ENCODE results near the gene AGAP1. TPM values are rescaled to one million over a fixed set of nuclear protein-coding genes. Genes with fewer than 3 reads are reported as not detected.

AGAP1 gene
- total RNA-seq, 1 donor = 12.3 TPM

GRCh38 chr2:236083934-236084333, 590.1 kb downstream of the AGAP1 start:
- TF ChIP-seq CTCF (IDR thresholded peaks at IDR 0.05; ENCODE audit: insufficient read depth, low read length) = no peak
- no peak overlapping the region for H3K4me3 ChIP-seq (ENCODE audit: low read depth, low read length)
- no peak for DNase-seq (ENCODE audit: low read depth)

- no peak overlapping the region for H3K4me3 ChIP-seq (ENCODE audit: low read depth, low read length)
- DNase-seq (ENCODE audit: low read depth) = no peak
These were observed 591.4 kb downstream of the AGAP1 start for GRCh38 chr2:236085211-236085610.

GRCh38 chr2:236085647-236086046, 591.8 kb downstream of the AGAP1 start:
- H3K4me3 ChIP-seq (ENCODE audit: low read depth, low read length) = no peak overlapping the region
- no peak for DNase-seq (ENCODE audit: low read depth)
- TF ChIP-seq CTCF (IDR thresholded peaks at IDR 0.05; ENCODE audit: insufficient read depth, low read length) = no peak

More at GRCh38 chr2:236085211-236085610, 591.4 kb downstream of the AGAP1 start:
- TF ChIP-seq CTCF (IDR thresholded peaks at IDR 0.05; ENCODE audit: insufficient read depth, low read length) = no peak

- DNase-seq (ENCODE audit: low read depth) = no peak
- H3K4me3 ChIP-seq (ENCODE audit: low read depth, low read length) = no peak overlapping the region
- TF ChIP-seq CTCF (IDR thresholded peaks at IDR 0.05; ENCODE audit: insufficient read depth, low read length) = no peak
These were observed 592.6 kb downstream of the AGAP1 start for GRCh38 chr2:236086403-236086970.

GRCh38 chr2:236086971-236087465, 593.2 kb downstream of the AGAP1 start:
- TF ChIP-seq CTCF (IDR thresholded peaks at IDR 0.05; ENCODE audit: insufficient read depth, low read length) = no peak
- no peak for DNase-seq (ENCODE audit: low read depth)
- no peak overlapping the region for H3K4me3 ChIP-seq (ENCODE audit: low read depth, low read length)

GRCh38 chr2:236088368-236089057, 594.7 kb downstream of the AGAP1 start:
- no peak for TF ChIP-seq CTCF (IDR thresholded peaks at IDR 0.05; ENCODE audit: insufficient read depth, low read length)
- H3K4me3 ChIP-seq (ENCODE audit: low read depth, low read length) = no peak overlapping the region
- DNase-seq (ENCODE audit: low read depth) = no peak
